Heart left ventricle (tissue), 16 donors: ENCODE data around the gene RASA4. TPM values are rescaled to one million over a fixed set of nuclear protein-coding genes. Genes with fewer than 3 reads are reported as not detected.
"Not testable (repeated sequence)": the region's sequence is repeated elsewhere in the genome, so short reads cannot be mapped to it uniquely, and the experiment has no call there.

Source experiments
- ATAC-seq, 4 donors: fragments of 200-7000 bp; cut with Tn5 transposase; one replicate each; pipeline ENCODE4 v1.9.1; 2020 to 2022; ENCODE audit warnings: moderate library complexity in 4 of 4, mild to moderate bottlenecking in 3 of 4, moderate number of reproducible peaks in 1 of 4
- DNase-seq, 5 donors: peaks; one replicate each; pipeline ENCODE4 v3.0.0-alpha.2; 2020
- H3K27ac ChIP-seq, 12 donors: fragments of 200-600 bp; sonication (generic) in 4 of 12; one replicate each; pipeline versions ENCODE4 v1.5.0 to v1.8.0; 2016 to 2022; ENCODE audit warnings: mild to moderate bottlenecking in 2 of 12
- H3K27me3 ChIP-seq, 9 donors: fragments of 200-600 bp; sonication (generic) in 2 of 9; one replicate each; pipeline versions ENCODE4 v1.5.1 to v1.8.0; 2016 to 2022; ENCODE audit warnings: mild to moderate bottlenecking in 3 of 9
- H3K36me3 ChIP-seq, 9 donors: fragments of 200-600 bp; sonication (generic) in 2 of 9; one replicate each; pipeline versions ENCODE4 v1.5.0 to v1.8.0; 2018 to 2022; ENCODE audit warnings: mild to moderate bottlenecking in 2 of 9
- H3K4me1 ChIP-seq, 12 donors: fragments of 200-600 bp; sonication (generic) in 4 of 12; one replicate each; pipeline versions ENCODE4 v1.5.0 to v1.8.0; 2016 to 2022; ENCODE audit warnings: mild to moderate bottlenecking in 3 of 12
- H3K4me3 ChIP-seq, 12 donors: fragments of 200-600 bp; sonication (generic) in 4 of 12; one replicate each; pipeline versions ENCODE4 v1.5.0 to v1.8.0; 2017 to 2022; ENCODE audit warnings: mild to moderate bottlenecking in 9 of 12, moderate library complexity in 4 of 12
- H3K9me3 ChIP-seq, 12 donors: fragments of 200-600 bp; sonication (generic) in 4 of 12; one replicate each; pipeline versions ENCODE4 v1.5.0 to v1.8.0; 2016 to 2022; ENCODE audit warnings: mild to moderate bottlenecking in 1 of 12
- WGBS, 4 donors: extraction: QIAGEN DNeasy Blood & Tissue Kit in 2 of 4; methylation state at CpG; one replicate each; pipeline versions ENCODE4 v1.1.5 to v1.1.7; 2013 to 2018; 5-methylcytosine and 5-hydroxymethylcytosine counted together
- intact Hi-C, 10 donors: fragments of 100-400 bp; cut with DNase I; formaldehyde crosslinking; loops; one replicate each; pipeline versions ENCODE4 v1.11.1 to v1.14.2; 2022
- polyA plus RNA-seq, 2 donors: library from polyadenylated mRNA; stranded (reverse); fragments of 200-250 nt; gene quantifications; one replicate each; pipeline ENCODE4 v1.2.3, GENCODE V29; 2013
- total RNA-seq, 9 donors: library from RNA; depleted of rRNA in 2 of 9; stranded (reverse); fragments of >200 nt in 2 of 9; fragmentation: NEBNext Ultra II Directional in 3 of 9; extraction: Animal tissue kit (Norgen Biotek cat#: 25700) in 3 of 9; gene quantifications; one replicate each; pipeline versions ENCODE4 v1.1.0 to v1.2.4, GENCODE V29; 2016 to 2023
- donor health status: ischemic (EF 13 %, LVEDD 7.1; RV severe dilation, severe dysfunction).
- donor health status: healthy with polysubstance abuse.
- donor health status: DM: no; HTN: yes; CAD: no.
- donor health status: DM: no; HTN: no; CAD: no.
- donor health status: ischemic (EF 25% LVEDD 6.9; RV normal size, moderate dysfunction).
- donor health status: ischemic (EF 25% LVEDD 5.7; RV mildly dilated, moderate dysfunction).
- donor health status: healthy.
- donor health status: DM: yes; HTN: yes; CAD: no.
- donor health status: ischemic (EF 35%, LVEDD 5.7; RV mildly dilated, moderate dysfunction).
- donor health status: nonischemic (EF 11% LVEDD 7.7; RV severe dilation, severe dysfunction).
- donor health status: DM: yes; HTN: yes; CAD: no.
- donor health status: PGD.
- donor health status: ischemic (EF 29% LVEDD 5.4; RV normal size, mild dysfunction).
- donor health status: nonischemic (EF 23%, LVEDD 6.1; RV moderate dilation, normal function).

The RASA4 gene
- total and polyA plus RNA-seq, 11 donors: 6.3 to 106 (median 12.1) TPM

DNA sequence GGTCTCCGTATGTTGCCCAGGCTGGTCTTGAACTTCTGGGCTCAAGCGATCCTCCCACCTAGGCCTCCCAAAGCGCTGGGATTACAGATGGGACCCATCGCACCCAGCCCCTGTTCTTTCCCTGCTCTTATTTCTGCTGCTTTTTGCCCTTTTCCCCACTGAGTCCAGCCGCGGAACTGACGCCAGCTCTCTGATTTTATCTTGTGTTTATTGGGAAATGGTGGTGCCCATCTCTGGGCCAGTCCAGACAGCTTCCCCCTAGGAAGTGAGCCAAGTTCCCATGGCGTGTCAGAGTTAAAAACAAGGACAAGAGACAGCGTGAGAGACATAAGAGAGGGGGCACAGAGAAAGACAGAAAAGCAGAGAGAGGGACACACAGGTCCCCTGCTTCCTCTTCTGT lies 14.1 kb upstream of the RASA4 start:
- WGBS, 4 donors: 20 to 82% (median 79%) methylated on average over 2 to 6 of the region's 9 CpGs; no CpG with 5 or more reads in 1 of the 4 donors
- H3K4me3 ChIP-seq, H3K36me3 ChIP-seq, intact Hi-C loops, H3K9me3 ChIP-seq, H3K4me1 ChIP-seq, ATAC-seq, H3K27ac ChIP-seq, H3K27me3 ChIP-seq: not testable (repeated sequence)
- peak in 3 of 5 donors; percentile 6 to 21 (median 10) for DNase-seq

GRCh38 chr7:102627271-102627904 lies 10.8 kb upstream of the RASA4 start:
- H3K4me3 ChIP-seq, H3K4me1 ChIP-seq, H3K9me3 ChIP-seq, intact Hi-C loops, H3K36me3 ChIP-seq, DNase-seq, H3K27me3 ChIP-seq: not testable (repeated sequence)
- peak; percentile 18 to 66 (median 48) for ATAC-seq
- WGBS, 4 donors: no CpG with 5 or more reads among the region's 8 CpGs
- H3K27ac ChIP-seq: peak overlapping the region in 1 of 12 donors; percentile 43

GRCh38 chr7:102618122-102618521 lies 1.6 kb upstream of the RASA4 start:
- H3K27me3 ChIP-seq, H3K4me3 ChIP-seq, H3K27ac ChIP-seq, H3K9me3 ChIP-seq, DNase-seq, intact Hi-C loops, ATAC-seq, H3K4me1 ChIP-seq, H3K36me3 ChIP-seq: not testable (repeated sequence)
- 81 to 90% methylated on average over 3 to 5 of the region's 8 CpGs; no CpG with 5 or more reads in 2 of the 4 donors for WGBS, 4 donors

GRCh38 chr7:102615930-102616329 lies 626 bp downstream of the RASA4 start:
- H3K27me3 ChIP-seq, H3K4me3 ChIP-seq, H3K36me3 ChIP-seq, H3K4me1 ChIP-seq, H3K27ac ChIP-seq, DNase-seq, H3K9me3 ChIP-seq, intact Hi-C loops, ATAC-seq: not testable (repeated sequence)
- WGBS, 4 donors: no CpG with 5 or more reads among the region's 10 CpGs

DNA sequence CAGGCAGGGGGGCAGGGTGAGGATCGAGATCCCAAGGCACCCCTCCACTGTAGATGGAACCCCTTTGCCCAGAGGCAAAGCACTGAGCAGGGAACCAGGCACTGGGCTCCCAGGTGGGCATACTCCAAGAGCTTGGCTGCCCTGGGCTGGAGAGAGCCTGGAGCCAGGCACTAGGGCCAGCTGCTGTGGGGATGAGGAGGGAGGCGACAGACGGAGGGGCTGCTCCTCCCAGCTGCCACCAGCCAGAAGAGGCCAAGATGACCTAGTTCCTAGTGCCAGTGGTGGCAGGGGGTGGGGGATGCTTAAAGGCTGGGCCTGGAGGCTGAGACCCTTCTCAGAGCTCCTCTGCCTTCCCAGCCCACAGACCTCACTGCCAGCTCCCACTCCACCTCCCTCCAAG lies 1.7 kb downstream of the RASA4 start:
- H3K36me3 ChIP-seq, H3K4me1 ChIP-seq, DNase-seq, ATAC-seq, H3K9me3 ChIP-seq, H3K27ac ChIP-seq, H3K4me3 ChIP-seq, intact Hi-C loops, H3K27me3 ChIP-seq: not testable (repeated sequence)
- no CpG with 5 or more reads among the region's 3 CpGs for WGBS, 4 donors

DNA sequence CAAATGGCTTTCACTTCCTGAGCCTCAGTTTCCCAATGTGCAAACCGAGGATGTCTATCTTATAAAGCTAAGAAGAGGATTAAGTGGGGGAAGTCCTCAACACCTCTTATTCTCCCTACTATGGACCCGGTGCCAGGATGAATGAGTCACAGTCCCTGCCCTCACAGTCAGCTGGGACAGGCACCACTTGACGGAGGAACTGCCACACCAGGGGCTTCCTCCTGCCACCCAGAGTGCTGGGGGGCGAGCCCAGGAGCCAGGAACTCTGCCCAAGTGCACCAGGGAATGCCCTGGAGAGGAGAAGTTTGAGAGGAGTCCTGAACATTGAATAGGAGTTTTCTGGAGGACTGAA lies 2.2 kb downstream of the RASA4 start:
- ATAC-seq: peak in 2 of 4 donors; percentile 17 to 20

DNA sequence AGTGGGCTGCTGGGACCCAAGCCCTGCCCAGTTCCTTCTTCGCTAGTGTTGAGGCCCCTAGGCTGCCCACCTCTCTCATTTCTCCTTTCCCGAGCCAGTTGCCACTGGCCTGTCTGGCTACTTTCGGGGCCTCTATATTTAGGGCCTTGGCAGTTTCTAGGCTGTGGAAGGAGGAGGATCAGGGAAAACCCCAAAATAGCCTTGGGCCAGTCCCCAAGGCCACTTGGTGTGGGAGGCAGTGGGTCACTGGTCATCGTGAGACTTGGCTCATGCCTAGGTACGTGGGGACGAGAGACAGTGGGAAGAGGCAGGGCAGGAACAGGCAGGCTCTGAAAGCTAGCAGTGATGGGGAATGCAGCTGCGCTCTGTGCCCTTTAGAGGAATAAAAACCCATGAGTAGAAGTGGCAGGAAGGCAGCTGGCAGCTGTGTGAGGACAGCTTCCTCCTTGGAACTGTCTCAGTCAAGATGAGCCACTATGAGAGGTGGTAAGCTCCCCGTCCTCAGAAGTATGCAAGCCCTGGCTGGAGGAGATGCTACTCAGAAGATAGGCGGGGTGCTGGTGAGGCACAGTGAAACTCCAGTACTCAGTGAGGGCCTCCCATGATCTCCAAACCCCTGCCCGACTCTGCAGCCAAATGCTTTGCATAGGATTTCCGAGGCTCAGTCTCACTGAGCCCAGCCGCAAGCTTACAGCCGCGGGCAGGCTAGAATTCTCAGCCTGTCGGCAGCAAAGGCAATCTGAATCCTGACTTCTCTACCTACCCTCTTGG lies 2.8 kb downstream of the RASA4 start:
- H3K9me3 ChIP-seq, H3K36me3 ChIP-seq, intact Hi-C loops, H3K27me3 ChIP-seq, ATAC-seq, H3K4me1 ChIP-seq, H3K4me3 ChIP-seq: not testable (repeated sequence)
- 46 to 72% methylated on average over 4 of the region's 15 CpGs; no CpG with 5 or more reads in 2 of the 4 donors for WGBS, 4 donors
- peak in 3 of 5 donors; percentile 5 to 37 (median 17) for DNase-seq
- peak overlapping the region in 2 of 12 donors; percentile 31 to 83 for H3K27ac ChIP-seq

More for the DNA sequence above, 2.2 kb downstream of the RASA4 start:
- H3K27ac ChIP-seq, H3K4me1 ChIP-seq, H3K36me3 ChIP-seq, H3K4me3 ChIP-seq, H3K9me3 ChIP-seq, H3K27me3 ChIP-seq, DNase-seq, intact Hi-C loops: not testable (repeated sequence)
- no CpG with 5 or more reads among the region's 4 CpGs for WGBS, 4 donors

DNA sequence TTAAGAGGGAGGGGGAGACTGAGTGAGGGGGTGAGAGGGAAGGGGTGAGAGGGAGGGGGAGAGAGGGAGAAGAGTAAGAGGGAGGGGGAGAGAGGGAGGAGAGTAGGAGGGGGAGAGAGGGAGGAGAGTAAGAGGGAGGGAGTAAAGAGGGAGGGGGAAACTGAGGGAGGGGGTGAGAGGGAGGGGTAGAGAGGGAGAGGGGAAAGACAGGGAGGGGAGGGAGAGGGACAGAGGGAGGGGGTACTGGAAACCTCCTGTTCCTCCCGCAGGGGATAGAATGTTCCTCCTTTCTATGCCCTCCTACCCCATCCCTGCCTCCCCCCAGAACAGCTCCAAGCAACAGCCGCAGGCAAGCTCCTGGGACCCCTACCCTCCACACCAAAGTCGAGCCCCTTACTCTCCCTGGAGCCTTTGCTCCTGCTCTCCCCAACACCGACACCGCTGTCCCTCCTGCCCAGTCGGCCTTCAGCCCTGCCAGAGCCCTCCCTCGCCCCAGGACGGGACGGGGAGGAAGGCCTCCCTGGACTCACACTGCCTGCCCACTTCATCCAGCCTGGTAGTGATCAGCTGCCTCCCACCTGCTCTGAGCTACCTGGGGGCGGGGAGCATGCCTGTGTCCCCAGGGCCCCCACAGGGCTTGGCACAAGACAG lies 4.8 kb downstream of the RASA4 start:
- peak overlapping the region in 8 of 12 donors; percentile 31 to 93 (median 60) for H3K27ac ChIP-seq
- peak; percentile 11 to 69 (median 32) for DNase-seq
- intact Hi-C loops, H3K9me3 ChIP-seq, H3K27me3 ChIP-seq, H3K36me3 ChIP-seq, H3K4me1 ChIP-seq, ATAC-seq: not testable (repeated sequence)
- WGBS, 4 donors: 25 to 55% (median 30%) methylated on average over 7 of the region's 10 CpGs
- peak overlapping the region in 4 of 12 donors; percentile 16 to 45 (median 36) for H3K4me3 ChIP-seq

DNA sequence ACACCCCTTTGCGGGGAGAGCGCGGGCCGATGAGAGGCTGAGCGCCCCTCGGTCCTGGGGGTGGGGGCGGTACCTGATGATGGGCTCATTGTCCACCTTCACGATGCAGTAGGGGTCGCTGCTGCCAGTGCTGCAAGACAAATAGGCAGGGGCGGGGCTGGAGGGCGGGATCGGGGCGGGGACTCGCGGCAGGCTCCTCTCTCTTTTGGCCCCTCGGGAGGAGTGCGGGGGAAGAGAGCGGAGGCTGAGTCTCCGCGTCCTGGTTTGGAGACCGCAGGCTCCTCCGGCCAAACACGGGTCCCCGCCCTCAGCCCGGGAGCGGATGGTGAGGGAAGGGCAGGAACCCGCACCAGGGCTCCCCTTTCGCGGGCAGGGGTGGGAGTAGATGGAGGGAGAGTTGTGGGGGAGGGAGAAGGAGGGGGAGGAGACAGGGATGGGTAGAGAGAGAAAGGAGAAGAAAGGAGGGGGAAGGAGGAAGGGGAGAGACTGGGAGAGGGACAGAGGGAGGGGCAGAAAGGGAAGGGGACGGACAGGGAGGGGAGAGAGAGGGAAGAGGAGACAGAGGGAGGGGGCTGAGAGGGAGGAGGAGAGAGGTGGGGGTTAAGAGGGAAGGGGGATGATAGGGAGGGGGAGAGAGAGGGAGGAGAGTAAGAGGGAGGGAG lies 5.4 kb downstream of the RASA4 start:
- DNase-seq, H3K4me3 ChIP-seq, H3K4me1 ChIP-seq, H3K27me3 ChIP-seq, H3K36me3 ChIP-seq, H3K27ac ChIP-seq, intact Hi-C loops, H3K9me3 ChIP-seq: not testable (repeated sequence)
- peak; percentile 62 to 83 (median 73) for ATAC-seq
- no CpG with 5 or more reads among the region's 30 CpGs for WGBS, 4 donors

GRCh38 chr7:102610441-102610840 lies 6.1 kb downstream of the RASA4 start:
- H3K4me3 ChIP-seq, ATAC-seq, H3K27me3 ChIP-seq, H3K9me3 ChIP-seq, H3K36me3 ChIP-seq, intact Hi-C loops, H3K27ac ChIP-seq, H3K4me1 ChIP-seq: not testable (repeated sequence)
- peak in 3 of 5 donors; percentile 15 to 26 (median 17) for DNase-seq
- 100% methylated on average over 2 of the region's 7 CpGs; no CpG with 5 or more reads in 3 of the 4 donors for WGBS, 4 donors
